AML-193 (cell line): ENCODE results near the gene INO80B.
"Not testable (repeated sequence)": the region's sequence is repeated elsewhere in the genome, so short reads cannot be mapped to it uniquely, and the experiment has no call there.

Experiments used
- DNase-seq, 2 experiments: peaks; one replicate each; lab custom pipeline; 2025; lab: John Stamatoyannopoulos, UW

The INO80B gene

DNA sequence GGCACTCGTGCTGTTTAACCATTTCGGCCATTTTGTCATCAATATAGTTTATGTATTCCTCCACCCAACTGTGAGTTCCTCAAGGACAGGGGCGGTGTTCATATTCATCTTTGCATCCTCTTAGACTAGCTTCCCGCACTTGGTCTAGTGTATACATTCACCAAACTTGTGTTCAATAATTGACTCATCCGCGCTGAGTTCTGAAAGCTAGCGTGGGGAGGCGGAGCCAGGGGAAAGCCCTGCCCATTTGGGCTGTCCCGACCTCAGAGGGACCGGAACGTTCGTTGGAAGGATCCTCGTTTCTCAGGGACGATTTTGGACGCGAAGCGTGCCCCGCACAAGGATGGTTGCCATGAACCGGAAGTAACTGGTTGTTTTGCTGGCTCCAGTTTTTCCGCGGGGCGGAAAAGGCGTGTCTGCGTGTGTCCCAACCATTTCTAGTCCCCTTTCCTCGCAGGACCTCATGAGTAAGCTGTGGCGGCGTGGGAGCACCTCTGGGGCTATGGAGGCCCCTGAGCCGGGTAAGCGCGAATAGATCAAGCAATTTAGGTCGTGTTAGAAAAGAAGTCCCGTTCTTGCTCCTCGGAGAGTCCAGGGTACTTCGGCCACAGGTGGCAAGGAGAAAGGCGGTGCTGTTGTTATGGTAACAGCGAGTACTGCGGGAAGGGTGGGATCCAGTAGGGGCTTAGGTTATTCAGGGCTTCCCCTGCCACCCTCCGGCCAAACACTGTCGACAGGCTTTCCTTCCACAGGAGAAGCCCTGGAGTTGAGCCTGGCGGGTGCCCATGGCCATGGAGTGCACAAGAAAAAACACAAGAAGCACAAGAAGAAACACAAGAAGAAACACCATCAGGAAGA lies at the start of gene INO80B:
TSS of gene INO80B (plus strand) at position 434 of the 858 bp plus-strand sequence. CDS start at position 464, 30 bp downstream.
- peak; percentile 94 to 95 for DNase-seq

DNA sequence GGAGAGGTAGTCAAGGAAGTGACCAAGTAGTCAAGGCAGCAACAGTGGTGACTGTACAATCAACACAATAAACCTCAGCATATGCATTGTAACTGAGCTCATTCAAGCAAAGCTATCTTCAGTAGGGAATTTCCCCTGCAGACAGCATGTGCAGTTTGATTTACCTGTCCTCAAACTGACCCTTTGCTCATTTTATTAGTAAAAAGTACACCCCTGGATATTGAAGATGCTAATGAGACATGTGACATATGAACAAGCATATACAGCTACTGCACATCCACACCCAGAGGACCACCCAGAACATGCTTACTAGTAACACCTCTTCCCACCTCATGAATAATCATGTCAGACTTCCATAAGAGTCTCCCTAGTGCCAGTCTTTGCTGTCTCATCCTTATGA lies 48.9 kb upstream of the INO80B start:
- DNase-seq = no peak

DNA sequence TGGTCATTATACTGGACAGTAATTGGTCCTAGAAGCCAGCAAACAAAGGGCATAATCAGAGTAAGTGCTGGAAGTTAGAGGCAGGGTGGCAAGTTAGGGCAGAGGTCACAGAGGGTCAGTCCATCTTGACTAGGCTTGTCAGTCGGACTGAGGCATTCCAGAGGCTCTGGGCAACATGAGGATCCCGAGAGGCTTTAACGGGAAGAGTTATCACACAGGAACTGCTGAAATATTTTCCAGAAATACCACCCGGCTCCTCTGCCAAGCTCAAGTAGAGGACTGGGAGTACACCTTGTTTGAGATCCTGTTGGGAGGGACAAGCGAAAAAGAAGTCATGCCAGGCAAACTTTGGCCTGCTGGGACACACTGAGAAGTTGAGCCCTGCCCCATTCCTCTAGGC lies 47.2 kb upstream of the INO80B start:
- no peak for DNase-seq

DNA sequence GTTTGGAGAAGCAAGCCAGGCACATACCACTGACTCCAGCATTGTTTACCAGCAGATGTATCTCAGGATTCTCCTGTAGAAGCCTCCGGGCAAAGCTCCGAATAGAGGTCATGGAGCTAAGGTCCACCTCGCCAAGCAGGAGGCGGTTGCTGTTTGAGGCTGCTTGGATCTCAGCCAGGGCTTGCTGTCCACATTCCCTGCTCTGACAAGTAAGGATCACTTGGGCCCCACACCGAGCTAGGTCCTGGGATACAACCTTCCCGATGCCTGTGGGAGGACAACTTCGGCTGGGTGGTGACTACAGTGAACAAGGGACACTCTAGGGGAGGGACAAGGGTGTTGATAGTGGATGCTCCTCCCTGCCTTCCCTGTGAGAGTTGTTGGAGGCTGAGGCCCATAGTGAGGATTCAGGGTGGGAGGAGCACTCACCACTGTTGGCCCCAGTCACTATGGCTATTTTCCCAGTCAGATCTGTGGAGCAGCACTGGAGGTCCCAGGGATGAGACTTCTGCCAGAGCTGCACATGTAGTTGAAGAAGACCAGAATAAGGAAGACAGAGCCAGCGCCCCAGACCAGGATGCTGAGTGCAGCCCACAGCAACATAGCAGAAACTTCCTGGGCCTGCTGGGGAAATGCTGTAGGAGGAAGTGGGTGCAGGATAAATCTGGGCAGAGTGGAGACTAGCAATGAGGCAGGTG lies 41.7 kb upstream of the INO80B start:
- DNase-seq = no peak

DNA sequence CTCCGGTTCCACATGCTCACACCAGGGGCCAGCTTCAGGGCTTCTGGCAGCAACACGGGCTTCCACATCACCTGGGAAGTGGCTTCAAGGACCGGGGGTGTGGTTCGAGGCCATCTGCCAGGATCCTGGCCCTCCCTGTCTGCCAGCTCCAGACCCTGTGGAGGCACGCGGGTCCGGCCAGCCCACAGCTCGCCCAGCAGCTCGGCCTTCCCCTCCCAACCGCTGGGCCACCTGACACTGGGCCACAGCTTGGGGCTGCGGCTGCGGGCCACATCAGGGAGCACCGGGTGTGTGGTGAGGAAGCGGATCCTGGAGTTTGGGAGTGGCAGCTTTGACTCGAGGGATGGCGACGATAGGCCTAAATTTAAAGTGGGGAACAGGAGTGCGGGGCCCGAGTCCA lies 40.4 kb upstream of the INO80B start:
- DNase-seq = no peak

DNA sequence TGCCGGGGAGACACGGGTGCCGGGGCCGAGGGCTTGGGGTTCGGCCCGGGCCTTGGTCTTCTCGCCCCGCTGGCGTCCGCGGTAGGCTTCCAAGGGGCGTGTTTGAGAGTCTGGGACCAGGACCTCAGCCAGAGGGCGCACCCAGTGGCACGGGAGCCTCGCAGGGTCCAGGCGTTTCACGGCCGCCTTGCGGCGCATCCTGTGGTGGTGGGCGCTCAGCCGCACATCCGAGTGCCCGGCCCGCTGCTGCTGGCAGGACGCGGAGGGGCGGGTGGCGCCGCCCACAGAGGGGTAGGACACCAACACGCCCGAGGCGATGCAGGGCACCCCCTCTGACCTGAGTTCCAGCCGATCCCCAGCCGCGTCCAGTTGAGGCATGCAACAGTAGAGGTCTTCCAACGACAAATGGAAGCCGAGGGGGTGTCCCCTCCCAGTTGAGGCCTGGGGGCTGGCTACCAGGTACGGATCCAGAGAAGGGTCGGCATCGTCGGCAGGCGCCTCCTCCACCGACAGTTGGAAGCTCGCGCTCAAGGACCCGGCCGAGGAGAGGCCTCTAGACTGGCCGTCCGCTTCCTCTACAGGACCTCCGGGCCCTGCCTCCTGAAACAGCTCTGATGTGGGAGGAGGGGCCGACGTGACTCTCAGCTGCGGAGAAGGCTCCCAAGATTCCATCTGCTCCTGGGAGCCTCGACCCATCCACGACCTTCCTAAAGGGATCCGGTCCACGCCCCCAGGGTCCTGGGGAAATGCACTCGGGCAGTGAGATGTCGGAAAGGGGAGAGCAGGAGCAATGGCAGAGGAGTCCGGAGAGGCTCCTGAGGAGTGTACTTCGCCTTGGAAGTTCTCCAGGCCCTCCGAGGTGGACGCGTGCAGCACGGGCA lies 39.8 kb upstream of the INO80B start:
- no peak for DNase-seq

DNA sequence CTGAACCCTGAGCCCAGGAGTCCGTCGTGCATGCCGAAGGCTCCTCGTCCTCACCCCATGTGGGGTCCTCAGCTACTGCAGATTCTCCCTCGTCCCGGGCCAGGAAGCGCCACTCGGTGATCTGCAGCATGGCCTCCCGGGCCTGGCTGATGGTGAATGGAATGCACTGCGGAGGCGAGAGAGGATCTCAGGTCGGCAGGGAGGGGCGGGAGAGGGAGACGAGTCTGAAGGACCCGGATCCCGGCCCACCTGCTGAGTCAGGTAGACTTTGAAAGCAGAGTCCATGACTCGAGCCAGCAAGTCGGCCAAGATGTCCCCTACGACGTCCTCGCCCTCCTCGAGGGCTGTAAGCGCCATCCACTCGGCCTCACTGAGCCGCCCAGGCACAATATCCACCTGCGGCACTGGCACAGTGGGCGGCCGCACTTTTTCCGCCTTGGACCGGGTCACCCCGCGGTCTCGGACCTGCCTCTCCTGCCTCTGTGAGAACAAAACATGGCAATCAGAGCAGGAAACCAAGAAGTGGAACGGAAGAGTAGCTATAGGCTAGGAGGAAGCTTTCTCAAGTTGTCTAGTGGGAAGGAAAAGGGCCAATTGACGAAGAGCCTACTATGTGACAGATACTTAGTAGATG lies 39.0 kb upstream of the INO80B start:
- no peak for DNase-seq

DNA sequence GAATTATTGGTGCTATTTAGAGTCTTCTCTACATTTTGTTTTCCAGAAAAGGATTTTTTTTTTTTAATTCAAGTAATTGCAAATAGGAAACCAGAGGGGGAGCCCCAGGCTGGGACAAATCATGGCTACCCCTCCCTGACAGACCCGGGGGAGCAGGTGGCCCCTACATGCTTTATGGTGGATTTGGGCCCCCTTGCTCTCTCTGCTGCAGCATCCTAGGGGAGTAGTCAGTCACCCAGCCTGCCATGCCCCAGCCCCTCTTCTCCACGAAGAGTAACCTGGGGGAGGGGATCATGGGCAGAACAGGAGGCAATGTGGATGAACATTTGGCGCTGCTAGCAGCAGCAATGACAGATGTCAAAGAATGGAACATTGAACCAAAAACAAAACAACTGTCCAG lies 38.1 kb upstream of the INO80B start:
- DNase-seq = no peak

DNA sequence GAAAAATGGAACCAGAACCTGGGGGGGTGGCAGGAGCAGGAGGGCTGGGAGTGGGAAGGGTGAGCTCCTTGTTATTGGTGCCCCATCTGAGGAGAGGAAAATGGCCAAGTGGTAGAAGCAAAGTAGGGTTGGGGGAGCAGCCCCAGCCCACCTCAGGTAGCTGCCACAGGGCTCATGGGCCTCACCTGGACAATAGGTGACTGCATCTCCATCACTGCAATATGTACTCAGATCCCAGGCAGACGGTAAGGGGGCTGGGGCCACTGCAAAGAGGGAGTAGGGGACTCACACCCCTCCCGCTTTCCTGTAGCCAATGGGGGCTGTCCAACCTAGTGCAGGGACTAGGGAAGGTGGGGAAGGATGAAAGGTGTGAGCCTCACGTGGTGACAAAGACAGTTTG lies 37.7 kb upstream of the INO80B start:
- no peak for DNase-seq

DNA sequence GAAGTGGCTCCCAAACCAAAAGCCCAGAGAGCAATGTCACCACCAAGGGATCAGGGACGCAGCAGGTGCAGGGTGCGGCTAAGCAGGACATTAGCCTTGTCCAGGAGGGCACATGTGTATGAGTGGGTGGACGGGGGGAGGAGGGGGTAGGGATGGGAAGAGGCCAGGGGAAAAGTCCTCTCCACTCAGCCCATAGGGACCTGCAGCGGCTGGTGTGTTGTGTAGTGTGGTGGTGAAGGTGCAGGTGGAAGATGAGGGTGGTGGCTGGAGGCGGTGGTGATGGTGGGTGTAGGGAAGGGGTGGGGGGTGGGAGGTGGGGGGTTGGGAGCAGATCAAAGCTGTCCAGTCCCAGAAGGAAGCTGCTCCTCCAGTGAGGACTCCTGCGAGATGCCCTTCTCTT lies 37.1 kb upstream of the INO80B start:
- no peak for DNase-seq

DNA sequence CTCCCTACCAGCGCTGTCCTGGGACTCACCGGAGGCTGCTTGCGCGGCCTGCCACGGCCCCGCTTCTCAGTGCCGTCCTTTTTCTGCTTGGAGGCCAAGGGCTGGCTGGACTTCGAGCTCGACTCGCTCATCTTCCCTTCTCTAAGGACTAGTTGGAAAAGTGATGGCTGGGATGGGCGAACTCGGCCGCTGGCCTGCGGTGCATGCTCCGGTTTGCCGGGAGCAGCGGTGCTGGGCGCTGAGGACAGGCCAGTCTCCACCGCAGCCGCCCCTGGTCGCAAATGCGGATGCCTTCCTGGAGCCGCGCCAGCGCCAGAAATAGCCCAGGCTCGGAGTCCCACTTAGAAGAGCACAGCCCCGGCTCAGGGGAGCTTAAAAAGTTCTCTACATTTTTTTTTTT lies 36.6 kb upstream of the INO80B start:
- no peak for DNase-seq

DNA sequence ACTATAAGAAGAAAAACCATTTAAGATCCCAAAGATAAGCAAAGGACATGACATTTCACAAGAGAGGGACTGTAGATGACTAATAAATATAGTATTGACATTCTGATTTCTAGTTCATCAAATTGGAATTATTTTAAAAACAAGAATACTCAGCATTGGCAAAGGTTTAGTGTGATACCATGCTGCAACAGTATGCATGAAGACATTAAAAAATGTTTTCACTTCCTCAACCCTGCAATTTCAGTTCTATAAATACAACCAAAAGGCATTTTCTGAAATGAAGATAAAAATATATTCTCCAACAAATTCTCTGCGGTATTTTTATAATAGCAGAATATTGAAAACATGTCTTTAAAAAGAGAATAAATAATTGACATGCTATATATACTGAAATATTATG lies 35.5 kb upstream of the INO80B start:
- no peak for DNase-seq

DNA sequence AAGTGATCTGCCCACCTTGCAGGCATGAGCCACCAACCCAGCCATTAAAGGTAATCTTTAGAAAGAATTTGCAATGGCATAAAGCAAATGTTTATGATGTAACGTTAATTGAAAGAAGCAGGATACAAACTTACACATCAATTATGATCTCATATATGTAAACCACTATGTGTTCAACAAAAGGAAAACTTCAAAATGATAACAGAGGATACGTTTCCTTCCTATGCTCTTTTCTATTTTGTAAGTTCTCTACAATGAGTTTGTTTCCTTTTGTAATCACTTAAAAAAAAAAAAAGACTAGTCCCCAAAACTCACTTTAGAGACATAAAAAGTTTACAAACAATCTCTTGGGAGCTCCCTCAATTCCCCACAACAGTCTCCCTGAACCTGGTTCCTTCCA lies 34.9 kb upstream of the INO80B start:
- no peak for DNase-seq

DNA sequence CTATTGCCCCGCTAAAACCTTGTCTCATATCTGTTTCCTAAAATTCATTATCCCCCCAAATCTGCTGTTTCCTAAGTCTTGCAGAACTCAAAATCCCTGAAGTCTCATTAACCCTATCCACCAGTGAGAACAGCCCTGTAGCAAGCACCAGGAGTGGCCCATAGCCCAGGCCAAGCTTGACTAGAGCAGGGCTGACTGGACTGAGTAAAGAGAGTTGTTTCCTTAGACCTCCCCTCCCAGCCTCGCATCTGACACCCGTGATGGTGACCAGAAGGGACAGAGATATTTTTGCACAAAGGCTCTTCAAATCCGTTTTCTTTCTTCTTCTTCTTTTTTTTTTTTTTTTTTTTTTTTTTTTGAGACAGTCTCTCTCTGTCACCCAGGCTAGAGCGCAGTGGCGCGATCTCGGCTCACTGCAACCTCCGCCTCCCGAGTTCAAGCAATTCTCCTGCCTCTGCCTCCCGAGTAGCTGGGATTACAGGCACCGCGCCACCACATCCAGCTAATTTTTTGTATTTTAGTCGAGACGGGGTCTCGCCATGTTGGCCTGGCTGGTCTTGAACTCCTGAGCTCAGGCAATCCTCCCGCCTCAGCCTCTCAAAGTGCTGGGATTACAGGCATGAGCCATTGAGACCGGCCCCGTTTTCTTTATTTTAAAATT lies 34.3 kb upstream of the INO80B start:
- not testable (repeated sequence) for DNase-seq

DNA sequence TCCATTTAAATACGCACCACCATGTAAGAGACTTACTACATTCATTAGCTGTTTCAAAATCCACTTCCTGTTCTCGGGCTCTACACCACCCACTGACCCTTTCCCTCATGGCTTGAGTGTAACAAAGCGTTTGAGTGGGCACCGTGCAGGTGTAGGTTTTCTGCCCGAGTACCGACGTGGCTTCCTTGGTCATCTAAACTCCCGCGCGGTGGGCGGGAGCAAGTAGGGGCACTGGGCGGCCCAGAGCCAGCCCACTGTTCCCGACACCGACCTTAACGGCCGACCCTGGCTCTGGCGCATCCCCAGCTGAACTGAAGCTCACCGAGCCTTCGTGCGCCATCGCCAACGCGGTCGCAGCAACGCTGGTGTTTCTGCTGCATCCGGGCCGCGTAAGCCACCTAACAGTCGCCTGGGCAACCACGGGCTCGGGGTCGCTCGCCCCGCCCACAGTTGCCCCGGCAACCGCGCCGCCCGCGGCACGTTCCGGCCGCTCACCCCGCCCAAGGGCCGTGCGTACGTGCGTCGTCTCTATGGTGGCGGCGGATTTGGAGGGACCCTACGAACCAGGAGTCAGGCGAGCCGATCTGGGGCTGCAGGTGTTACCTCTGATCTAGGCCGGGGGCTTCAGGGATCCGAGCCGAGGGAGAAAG lies 33.5 kb upstream of the INO80B start, which contains the start of the genes C2orf81 and WDR54:
TSS of gene C2orf81 (minus strand) at position 399 of the 650 bp plus-strand sequence. CDS start at position 340, 59 bp downstream.
TSS of gene WDR54 (plus strand) at position 510 of the 650 bp plus-strand sequence. CDS start 424 bp downstream, outside the sequence.
- peak; percentile 84 to 89 for DNase-seq

DNA sequence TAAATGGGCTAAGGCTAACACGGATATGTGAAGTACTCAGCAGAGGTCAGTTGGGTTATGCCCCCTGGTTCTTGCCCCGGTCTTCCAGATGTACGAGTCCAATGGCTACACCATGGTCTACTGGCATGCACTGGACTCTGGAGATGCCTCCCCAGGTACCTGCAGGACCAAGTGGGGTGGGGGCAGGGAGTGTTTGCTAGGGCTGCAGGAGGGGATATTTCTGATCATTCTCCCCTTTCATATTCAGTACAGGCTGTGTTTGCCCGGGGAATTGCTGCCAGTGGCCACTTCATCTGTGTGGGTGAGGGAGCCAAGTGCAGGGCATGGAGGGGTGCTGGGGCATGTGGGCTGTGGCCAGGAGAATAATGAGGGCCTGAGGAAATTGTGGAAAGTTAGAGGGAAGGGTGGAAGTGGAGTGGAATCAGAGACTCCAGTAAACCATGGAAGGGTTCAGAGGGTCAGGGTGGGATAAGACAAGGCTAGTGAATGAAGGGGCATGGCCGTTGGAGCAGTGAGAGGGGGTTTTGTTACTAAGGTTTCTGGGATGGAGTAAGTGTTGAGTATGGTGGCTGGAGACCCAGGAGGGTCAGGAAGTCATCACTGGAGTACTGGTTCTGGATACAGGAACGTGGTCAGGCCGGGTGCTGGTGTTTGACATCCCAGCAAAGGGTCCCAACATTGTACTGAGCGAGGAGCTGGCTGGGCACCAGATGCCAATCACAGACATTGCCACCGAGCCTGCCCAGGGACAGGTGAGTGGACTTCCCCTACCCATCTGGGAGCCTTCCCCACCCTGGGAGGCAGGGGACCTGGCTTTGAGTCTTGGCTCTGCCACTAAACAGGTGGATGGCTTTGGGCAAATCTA lies 31.4 kb upstream of the INO80B start:
- no peak for DNase-seq

DNA sequence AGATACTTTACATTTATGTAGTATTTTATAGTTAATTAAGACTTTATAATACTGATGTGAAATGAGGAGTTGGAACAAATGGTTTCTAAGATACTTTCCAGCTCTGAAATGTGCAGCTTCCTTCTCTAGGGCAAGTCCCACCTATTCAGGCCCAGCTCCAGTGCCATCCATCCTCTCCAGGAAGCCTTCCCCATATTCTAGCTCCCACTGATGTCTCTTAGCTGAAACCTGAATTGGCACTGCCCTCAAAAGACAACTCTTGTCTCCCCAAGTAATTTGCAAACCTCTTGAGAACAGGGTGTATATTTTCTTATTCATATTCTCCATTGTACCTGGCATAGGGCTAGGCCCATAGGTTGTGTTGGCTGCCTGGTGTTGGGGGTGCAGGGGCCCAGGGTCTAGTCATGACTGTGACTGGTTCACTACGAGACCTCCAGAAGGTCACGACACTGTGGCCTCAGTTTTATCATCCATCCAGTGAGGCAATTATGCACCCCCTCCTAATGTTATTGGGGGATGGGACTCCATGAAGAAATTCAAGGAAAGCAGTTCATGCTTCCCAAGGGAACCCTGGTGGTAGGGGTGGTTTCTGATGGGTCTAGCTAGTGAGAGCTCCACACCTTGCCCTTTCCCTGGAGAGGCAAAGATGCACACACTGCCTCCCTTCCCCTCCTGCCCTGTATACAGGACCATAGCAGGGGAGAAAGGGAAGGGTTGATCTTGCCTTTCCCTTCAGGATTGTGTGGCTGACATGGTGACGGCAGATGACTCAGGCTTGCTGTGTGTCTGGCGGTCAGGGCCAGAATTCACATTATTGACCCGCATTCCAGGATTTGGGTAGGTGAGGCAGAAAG lies 30.5 kb upstream of the INO80B start:
- no peak for DNase-seq

DNA sequence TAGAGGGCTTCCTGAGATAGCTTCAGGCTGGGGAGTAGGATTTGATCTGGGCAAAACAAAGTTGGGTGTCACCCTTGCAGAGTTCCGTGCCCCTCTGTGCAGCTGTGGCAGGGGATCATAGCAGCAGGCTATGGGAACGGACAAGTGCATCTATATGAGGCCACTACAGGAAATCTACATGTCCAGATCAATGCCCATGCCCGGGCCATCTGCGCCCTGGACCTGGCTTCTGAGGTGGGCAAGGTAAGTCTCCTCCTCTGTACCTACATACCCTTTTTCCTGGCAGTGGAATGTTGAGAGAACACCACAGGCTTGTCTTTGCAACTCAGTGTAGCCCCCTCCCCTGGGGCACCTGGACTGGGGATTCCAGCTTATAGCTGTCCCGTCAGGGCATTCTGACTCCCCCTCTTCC lies 29.9 kb upstream of the INO80B start:
- no peak for DNase-seq

DNA sequence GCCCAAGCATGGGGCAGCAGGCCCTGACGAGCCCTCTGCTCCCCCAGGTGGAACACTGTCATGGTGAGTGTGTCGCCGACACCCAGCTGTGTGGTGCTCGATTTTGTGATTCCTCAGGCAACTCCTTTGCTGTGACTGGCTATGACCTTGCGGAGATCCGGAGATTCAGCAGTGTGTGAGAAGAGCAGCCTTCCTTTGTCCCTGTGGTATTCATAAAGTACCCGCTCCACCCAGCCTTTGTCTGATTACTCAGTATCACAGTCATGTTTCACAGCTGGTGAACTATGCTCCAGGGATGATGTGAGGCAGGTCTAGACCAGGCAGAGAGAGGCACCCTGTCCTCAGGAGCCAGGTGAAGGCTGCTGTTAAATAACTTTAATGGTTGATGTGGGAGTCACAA lies 29.4 kb upstream of the INO80B start:
- DNase-seq = no peak
